ENCODE data around the gene FXYD1.
"Not testable (repeated sequence)": the region's sequence is repeated elsewhere in the genome, so short reads cannot be mapped to it uniquely, and the experiment has no call there.

The FXYD1 gene

DNA sequence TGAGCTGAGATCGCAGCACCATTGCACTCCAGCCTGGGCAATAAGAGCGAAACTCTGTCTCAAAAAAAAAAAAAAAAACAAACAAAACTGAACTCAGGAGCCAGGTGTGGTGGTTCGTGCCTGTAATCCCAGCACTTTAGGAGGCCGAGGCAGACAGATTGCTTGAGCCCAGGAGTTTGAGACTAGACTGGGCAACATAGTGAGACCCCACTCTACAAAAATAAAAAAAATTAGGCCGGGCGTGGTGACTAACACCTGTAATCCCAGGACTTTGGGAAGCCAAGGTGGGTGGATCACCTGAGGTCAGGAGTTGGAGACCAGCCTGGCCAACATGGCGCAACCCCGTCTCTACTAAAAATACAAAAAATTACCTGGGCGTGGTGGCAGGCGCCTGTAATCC is 36.7 kb upstream of the FXYD1 start:
- ATAC-seq (ENCODE audit: low read depth): not testable (repeated sequence)

GRCh38 chr19:35103614-35104013 is 35.0 kb upstream of the FXYD1 start:
- H3K4me1 Mint-ChIP-seq; ATAC-seq (ENCODE audit: low read depth); H3K36me3 Mint-ChIP-seq; H3K9me3 Mint-ChIP-seq; H3K27ac Mint-ChIP-seq; DNase-seq (ENCODE audit: low spot score in 2 of 2); H3K4me3 Mint-ChIP-seq; H3K27me3 Mint-ChIP-seq: not testable (repeated sequence)

More for the DNA sequence above, 36.7 kb upstream of the FXYD1 start:
- H3K4me3 Mint-ChIP-seq; H3K27ac Mint-ChIP-seq; DNase-seq (ENCODE audit: low spot score in 2 of 2); H3K36me3 Mint-ChIP-seq; H3K27me3 Mint-ChIP-seq; H3K4me1 Mint-ChIP-seq; H3K9me3 Mint-ChIP-seq: not testable (repeated sequence)

GRCh38 chr19:35104361-35104760 is 34.3 kb upstream of the FXYD1 start:
- H3K9me3 Mint-ChIP-seq: no peaks in the 10 kb centered on the region
- H3K27me3 Mint-ChIP-seq: no peaks in the 10 kb centered on the region
- H3K4me3 Mint-ChIP-seq: no peak overlapping the region
- no peak overlapping the region for H3K27ac Mint-ChIP-seq
- no peak for ATAC-seq (ENCODE audit: low read depth)
- H3K4me1 Mint-ChIP-seq: no peaks in the 10 kb centered on the region
- H3K36me3 Mint-ChIP-seq: no peaks in the 10 kb centered on the region
- no peak for DNase-seq (ENCODE audit: low spot score in 2 of 2)

DNA sequence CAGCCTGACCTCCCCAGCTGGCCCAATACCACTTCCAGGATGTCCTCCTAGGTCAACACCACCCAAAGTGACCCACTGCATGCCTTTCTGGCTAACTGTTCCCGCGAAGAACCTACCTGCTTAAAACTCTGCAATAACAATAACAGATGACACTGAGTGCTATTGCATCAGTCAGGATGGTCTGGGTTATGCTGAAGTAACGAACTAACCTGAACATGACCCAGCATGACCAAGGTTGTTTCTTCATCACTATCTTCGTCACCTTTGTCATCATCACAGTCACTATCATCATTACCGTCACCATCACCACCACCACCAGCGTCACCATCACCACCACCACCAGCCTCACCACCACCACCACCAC is 33.6 kb upstream of the FXYD1 start:
- Mint-ChIP-seq H3K9me3 (no peaks in the 10 kb centered on the region), H3K27ac (no peak overlapping the region), H3K4me3 (no peak overlapping the region), H3K36me3 (no peaks in the 10 kb centered on the region), H3K27me3 (no peaks in the 10 kb centered on the region), H3K4me1 (no peaks in the 10 kb centered on the region)
- ATAC-seq (ENCODE audit: low read depth) (no peak), DNase-seq (ENCODE audit: low spot score in 2 of 2) (no peak)

DNA sequence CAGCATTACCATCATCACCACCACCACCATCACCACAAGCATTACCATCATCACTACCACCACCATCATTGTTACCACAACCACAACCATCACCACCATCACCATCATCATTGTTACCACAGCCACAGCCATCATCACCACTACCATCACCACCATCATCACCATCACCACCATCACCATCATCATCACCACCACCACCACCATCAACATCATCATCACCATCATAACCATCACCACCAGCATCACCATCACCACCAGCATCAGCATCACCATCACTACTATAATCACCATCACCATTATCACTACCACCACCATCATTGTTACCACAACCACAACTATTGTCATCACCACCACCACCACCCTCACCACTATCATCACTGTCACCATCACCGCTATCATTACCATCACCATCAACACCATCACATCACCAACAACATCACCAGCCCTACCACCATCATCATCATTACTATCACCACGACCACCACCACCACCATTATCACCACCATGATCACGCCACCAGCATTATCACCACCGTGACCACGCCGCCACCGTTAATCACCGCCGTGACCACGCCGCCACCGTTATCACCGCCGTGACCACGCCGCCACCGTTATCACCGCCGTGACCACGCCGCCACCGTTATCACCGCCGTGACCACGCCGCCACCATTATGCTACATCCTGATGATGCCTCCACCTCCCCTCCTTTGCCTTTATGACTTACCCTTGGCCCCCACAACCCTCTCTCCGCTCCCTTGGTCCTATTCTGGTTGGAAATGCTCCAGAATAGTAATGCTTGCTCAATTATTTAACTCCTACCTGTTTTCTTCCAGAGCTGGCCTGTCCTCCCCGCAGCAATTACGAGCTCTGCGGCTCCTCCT is 33.0 kb upstream of the FXYD1 start:
- Mint-ChIP-seq H3K27ac (no peak overlapping the region), H3K4me3 (no peak overlapping the region), H3K36me3 (no peaks in the 10 kb centered on the region), H3K27me3 (peaks cover 1% of the 10 kb centered on the region), H3K4me1 (no peaks in the 10 kb centered on the region), H3K9me3 (no peaks in the 10 kb centered on the region)
- DNase-seq (ENCODE audit: low spot score in 2 of 2) (no peak), ATAC-seq (ENCODE audit: low read depth) (no peak)

DNA sequence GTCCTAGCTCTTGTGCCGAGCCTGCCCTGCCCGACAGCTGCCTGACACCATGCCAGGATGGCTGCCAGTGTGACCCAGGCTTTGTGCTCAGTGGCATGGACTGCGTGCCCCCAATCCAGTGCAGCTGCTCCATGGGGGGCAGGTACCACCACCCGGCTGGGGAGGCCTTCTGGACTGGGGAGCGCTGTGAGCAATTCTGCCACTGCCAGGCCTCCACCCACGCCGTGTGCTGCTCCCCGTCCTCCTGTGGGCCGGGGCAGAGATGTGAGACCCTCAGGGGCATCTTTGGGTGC is 32.4 kb upstream of the FXYD1 start:
- H3K27me3 Mint-ChIP-seq: peaks cover 2% of the 10 kb centered on the region
- ATAC-seq (ENCODE audit: low read depth): no peak
- no peaks in the 10 kb centered on the region for H3K36me3 Mint-ChIP-seq
- H3K4me3 Mint-ChIP-seq: no peak overlapping the region
- no peaks in the 10 kb centered on the region for H3K9me3 Mint-ChIP-seq
- no peaks in the 10 kb centered on the region for H3K4me1 Mint-ChIP-seq
- no peak overlapping the region for H3K27ac Mint-ChIP-seq
- DNase-seq (ENCODE audit: low spot score in 2 of 2): no peak

DNA sequence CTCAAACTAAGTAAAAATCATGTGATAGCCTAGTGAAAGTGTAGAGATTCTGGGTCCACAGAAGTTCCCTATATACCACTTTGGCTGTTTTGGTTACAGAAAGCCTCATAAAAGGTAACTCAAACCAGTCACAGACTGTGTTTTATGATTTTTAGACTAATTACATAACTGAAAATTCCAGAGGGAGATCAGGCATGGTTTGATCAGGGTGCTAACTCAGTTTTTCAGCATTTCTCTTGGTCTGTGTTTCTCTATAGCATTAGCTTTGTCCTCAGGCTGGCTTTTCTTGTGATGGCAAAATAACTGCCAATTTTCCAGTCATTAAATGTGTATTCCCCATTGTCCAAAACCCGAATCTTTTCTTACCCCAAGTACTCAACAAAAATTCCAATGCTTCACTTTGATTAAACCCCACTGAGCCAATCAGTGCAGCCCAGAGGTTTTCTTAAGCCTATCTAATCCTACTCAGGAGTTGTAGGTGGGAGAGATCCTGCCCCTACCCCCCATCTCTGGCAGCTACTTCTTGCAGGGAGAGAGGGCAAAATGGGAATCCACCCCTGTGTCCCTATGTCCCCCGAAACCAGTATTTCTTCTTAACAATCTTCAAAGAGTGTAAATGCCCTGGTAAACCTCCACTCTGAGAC is 31.6 kb upstream of the FXYD1 start:
- Mint-ChIP-seq H3K4me3 (no peak overlapping the region), H3K27ac (no peak overlapping the region), H3K36me3 (no peaks in the 10 kb centered on the region), H3K27me3 (peaks cover 2% of the 10 kb centered on the region), H3K9me3 (no peaks in the 10 kb centered on the region), H3K4me1 (no peaks in the 10 kb centered on the region)
- ATAC-seq (ENCODE audit: low read depth) (no peak), DNase-seq (ENCODE audit: low spot score in 2 of 2) (no peak)

DNA sequence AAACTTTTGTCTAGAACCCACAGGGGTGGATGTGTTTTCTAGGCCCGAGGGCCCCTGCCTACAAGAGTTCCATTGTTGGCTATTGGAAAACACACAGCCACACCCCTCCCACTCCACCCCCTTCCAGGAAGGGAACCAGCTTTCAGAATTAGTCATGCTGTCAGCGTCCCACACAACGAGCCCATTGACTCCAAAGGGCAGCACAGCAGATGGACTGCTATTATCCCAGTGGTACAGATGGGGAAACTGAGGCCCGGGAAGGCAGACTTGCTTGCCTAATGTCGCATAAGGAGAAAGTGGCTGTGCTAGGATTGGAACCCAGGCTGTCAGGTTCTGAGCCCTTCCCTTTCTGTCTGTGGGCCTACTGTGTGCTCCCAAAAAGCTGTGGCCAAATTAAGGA is 31.1 kb upstream of the FXYD1 start:
- ATAC-seq (ENCODE audit: low read depth) (no peak), DNase-seq (ENCODE audit: low spot score in 2 of 2) (no peak)
- H3K27me3 Mint-ChIP-seq: peaks cover 2% of the 10 kb centered on the region
- H3K36me3 Mint-ChIP-seq: no peaks in the 10 kb centered on the region
- H3K4me1 Mint-ChIP-seq: no peaks in the 10 kb centered on the region
- H3K4me3 Mint-ChIP-seq: no peak overlapping the region
- no peak overlapping the region for H3K27ac Mint-ChIP-seq
- H3K9me3 Mint-ChIP-seq: no peaks in the 10 kb centered on the region

- no peak for DNase-seq (ENCODE audit: low spot score in 2 of 2)
- no peaks in the 10 kb centered on the region for H3K4me1 Mint-ChIP-seq
- H3K36me3 Mint-ChIP-seq: no peaks in the 10 kb centered on the region
- no peaks in the 10 kb centered on the region for H3K9me3 Mint-ChIP-seq
- no peak overlapping the region for H3K4me3 Mint-ChIP-seq
- H3K27me3 Mint-ChIP-seq: peaks cover 2% of the 10 kb centered on the region
- ATAC-seq (ENCODE audit: low read depth): no peak
- H3K27ac Mint-ChIP-seq: no peak overlapping the region
Observed at GRCh38 chr19:35108730-35109129, 29.9 kb upstream of the FXYD1 start.

DNA sequence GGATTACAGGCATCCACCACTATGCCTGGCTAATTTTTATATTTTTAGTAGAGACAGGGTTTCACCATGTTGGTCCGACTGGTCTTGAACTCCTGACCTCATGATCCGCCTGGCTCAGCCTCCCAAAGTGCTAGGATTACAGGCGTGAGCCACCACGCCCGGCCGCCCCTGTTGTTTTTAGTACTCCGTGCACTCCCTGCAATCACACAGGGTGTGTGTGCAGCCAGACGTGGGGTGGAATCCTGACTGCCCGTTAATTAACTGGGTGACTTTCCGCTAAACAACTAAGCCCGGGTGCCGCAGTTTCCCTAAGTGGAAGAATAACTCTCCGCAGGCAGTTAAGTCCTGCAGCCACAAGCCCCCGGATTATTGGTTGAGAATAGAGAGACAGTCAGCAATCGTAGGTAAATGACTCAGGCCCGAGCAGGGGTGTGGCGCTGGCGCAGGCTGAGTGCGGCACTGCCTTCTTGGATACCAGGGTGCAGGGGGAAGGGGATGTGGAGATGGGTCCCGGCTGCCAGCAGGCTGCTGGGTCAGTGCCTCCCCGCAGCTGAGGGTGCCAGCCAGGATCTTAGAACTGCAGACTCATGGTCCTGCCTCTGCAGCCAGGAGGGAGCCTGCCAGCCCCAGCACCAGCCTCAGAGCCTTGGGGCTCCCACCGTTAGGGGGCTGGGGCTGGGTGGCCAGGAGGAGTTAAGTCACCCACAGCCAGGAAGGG is 29.1 kb upstream of the FXYD1 start:
- H3K36me3 Mint-ChIP-seq: no peaks in the 10 kb centered on the region
- no peak overlapping the region for H3K27ac Mint-ChIP-seq
- no peak overlapping the region for H3K4me3 Mint-ChIP-seq
- H3K4me1 Mint-ChIP-seq: peaks cover 2% of the 10 kb centered on the region
- no peak for DNase-seq (ENCODE audit: low spot score in 2 of 2)
- H3K27me3 Mint-ChIP-seq: peaks cover 2% of the 10 kb centered on the region
- H3K9me3 Mint-ChIP-seq: no peaks in the 10 kb centered on the region
- ATAC-seq (ENCODE audit: low read depth): no peak

DNA sequence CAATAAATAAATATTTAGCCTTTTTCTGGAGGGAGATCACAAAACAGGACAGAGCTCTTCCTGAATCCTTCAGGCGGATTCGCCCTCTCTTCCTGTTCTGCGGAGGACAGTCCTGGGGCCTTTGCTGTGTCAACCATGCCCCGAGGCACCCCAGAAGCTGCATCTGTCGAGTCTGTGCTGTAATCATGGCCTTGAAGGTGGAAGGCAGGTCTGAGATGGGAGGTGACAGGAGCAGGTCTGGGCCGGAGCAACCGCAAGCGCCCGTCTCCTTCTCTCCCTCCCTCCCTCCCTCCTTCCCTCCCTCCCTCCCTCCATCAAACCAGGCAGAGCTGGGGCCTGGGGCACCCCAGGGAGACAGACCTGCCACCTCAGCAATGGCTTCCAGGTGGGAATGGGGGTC is 27.6 kb upstream of the FXYD1 start:
- H3K36me3 Mint-ChIP-seq: no peaks in the 10 kb centered on the region
- peaks cover 2% of the 10 kb centered on the region for H3K27me3 Mint-ChIP-seq

DNA sequence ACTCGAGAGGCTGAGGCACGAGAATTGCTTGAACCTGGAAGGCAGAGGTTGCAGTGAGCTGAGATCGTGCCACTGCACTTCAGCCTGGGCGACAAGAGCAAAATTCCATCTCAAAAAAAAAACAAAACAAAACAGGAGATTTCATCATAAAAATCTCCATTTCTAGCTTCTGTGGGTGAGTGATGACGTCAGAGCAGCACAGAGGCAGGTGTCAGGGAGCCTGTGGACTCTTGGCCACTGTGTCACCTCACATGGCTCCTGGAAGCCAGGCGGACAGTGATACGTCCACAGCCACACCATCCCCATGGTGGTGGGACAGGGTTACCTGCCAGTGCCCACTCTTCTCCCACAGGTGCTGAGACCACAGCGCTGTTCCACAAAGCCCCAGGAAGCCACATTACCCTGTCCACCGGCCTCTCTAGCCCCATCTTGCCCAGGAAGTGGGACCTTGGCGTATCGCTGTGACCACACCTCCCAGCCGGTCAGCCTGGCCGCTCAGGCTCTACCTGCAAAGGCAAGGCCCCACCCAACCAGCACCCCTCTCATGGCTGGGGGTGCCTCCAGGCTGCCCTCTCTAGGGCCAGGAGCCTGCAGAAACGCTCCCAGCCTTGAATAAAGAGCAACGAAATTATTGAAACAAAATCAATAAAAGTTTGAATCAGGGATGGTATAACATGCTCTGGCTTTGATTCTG is 25.5 kb upstream of the FXYD1 start:
- H3K4me1 Mint-ChIP-seq: peaks cover 3% of the 10 kb centered on the region
- H3K4me3 Mint-ChIP-seq: no peak overlapping the region
- no peak for ATAC-seq (ENCODE audit: low read depth)
- no peaks in the 10 kb centered on the region for H3K36me3 Mint-ChIP-seq
- no peaks in the 10 kb centered on the region for H3K9me3 Mint-ChIP-seq
- H3K27me3 Mint-ChIP-seq: peaks cover 2% of the 10 kb centered on the region
- DNase-seq (ENCODE audit: low spot score in 2 of 2): no peak
- H3K27ac Mint-ChIP-seq: no peak overlapping the region

More for the DNA sequence above, 27.6 kb upstream of the FXYD1 start:
- H3K4me1 Mint-ChIP-seq: peaks cover 3% of the 10 kb centered on the region
- ATAC-seq (ENCODE audit: low read depth) (no peak), DNase-seq (ENCODE audit: low spot score in 2 of 2) (no peak)
- H3K27ac Mint-ChIP-seq: no peak overlapping the region
- H3K4me3 Mint-ChIP-seq: no peak overlapping the region
- H3K9me3 Mint-ChIP-seq: no peaks in the 10 kb centered on the region

GRCh38 chr19:35114353-35115176 is 24.1 kb upstream of the FXYD1 start:
- H3K4me3 Mint-ChIP-seq: peak overlapping the region; percentile 37
- H3K27ac Mint-ChIP-seq: no peak overlapping the region
- no peaks in the 10 kb centered on the region for H3K36me3 Mint-ChIP-seq

More at GRCh38 chr19:35114353-35115176, 24.1 kb upstream of the FXYD1 start:
- Mint-ChIP-seq H3K9me3 (no peaks in the 10 kb centered on the region), H3K4me1 (peaks cover 3% of the 10 kb centered on the region), H3K27me3 (peaks cover 2% of the 10 kb centered on the region)
- DNase-seq (ENCODE audit: low spot score in 2 of 2) (peak; percentile 63 to 80), ATAC-seq (ENCODE audit: low read depth) (peak; percentile 88)
